ENCODE measurements around the gene LIFR.
"Not testable (repeated sequence)": the region's sequence is repeated elsewhere in the genome, so short reads cannot be mapped to it uniquely, and the experiment has no call there.

The LIFR gene

GRCh38 chr5:38582293-38582974, 26.0 kb upstream of the LIFR start:
- DNase-seq: no peak

GRCh38 chr5:38581597-38581996, 25.2 kb upstream of the LIFR start:
- no peak for DNase-seq

- DNase-seq: no peak
Measured at GRCh38 chr5:38579105-38579504, 22.7 kb upstream of the LIFR start.

GRCh38 chr5:38576961-38577684, 20.7 kb upstream of the LIFR start:
- DNase-seq: no peak

GRCh38 chr5:38576442-38576841, 20.0 kb upstream of the LIFR start:
- no peak for DNase-seq

GRCh38 chr5:38575476-38575875, 19.0 kb upstream of the LIFR start:
- DNase-seq: no peak

- no peak for DNase-seq
Measured at GRCh38 chr5:38574009-38574408, 17.6 kb upstream of the LIFR start.

- DNase-seq: no peak
Measured at GRCh38 chr5:38573521-38573920, 17.1 kb upstream of the LIFR start.

GRCh38 chr5:38569180-38569579, 12.7 kb upstream of the LIFR start:
- DNase-seq: no peak

- DNase-seq: not testable (repeated sequence)
Measured at GRCh38 chr5:38567306-38567705, 10.9 kb upstream of the LIFR start.

GRCh38 chr5:38563624-38564023, 7.2 kb upstream of the LIFR start:
- DNase-seq: no peak

GRCh38 chr5:38562444-38563210, 6.2 kb upstream of the LIFR start:
- no peak for DNase-seq

GRCh38 chr5:38559428-38559827, 3.0 kb upstream of the LIFR start:
- DNase-seq: no peak

- DNase-seq: no peak
Measured at GRCh38 chr5:38557792-38558191, 1.3 kb upstream of the LIFR start.

- DNase-seq: no peak
Measured at GRCh38 chr5:38557308-38557710, 863 bp upstream of the LIFR start.

GRCh38 chr5:38556088-38556598, 303 bp downstream of the LIFR start:
- DNase-seq: no peak

GRCh38 chr5:38555354-38556087, 925 bp downstream of the LIFR start:
- DNase-seq: no peak

- no peak for DNase-seq
Measured at GRCh38 chr5:38554861-38555260, 1.6 kb downstream of the LIFR start.

- DNase-seq: no peak
Measured at GRCh38 chr5:38554403-38554802, 2.0 kb downstream of the LIFR start.

- no peak for DNase-seq
Measured at GRCh38 chr5:38553001-38553521, 3.4 kb downstream of the LIFR start.

- DNase-seq: no peak
Measured at GRCh38 chr5:38551030-38552017, 5.1 kb downstream of the LIFR start.
